SK-N-MC (cell line): ENCODE measurements around the gene RPS18.
A peak's percentile ranks its signal among the peaks of the same experiment; 100 is the strongest.
"Not testable (repeated sequence)": the region's sequence is repeated elsewhere in the genome, so short reads cannot be mapped to it uniquely, and the experiment has no call there.

ENCODE experiments used
- DNase-seq: peaks from one replicate; pipeline ENCODE4 v3.0.0-alpha.2; 2011; ENCODE audit warnings: low read depth, low spot score
- H3K27ac ChIP-seq: fragments of 200-600 bp; sonication (generic); 2 replicates; pipeline ENCODE4 v1.5.1; 2016; ENCODE audit warnings: mixed run types
- H3K36me3 ChIP-seq: fragments of 200-600 bp; sonication (generic); 2 replicates; pipeline ENCODE4 v1.6.1; 2017; ENCODE audit warnings: antibody characterized with exemption, low read length, mixed read lengths; ENCODE audit not compliant: insufficient read depth
- H3K4me3 ChIP-seq: fragments of 200-600 bp; sonication (generic); 2 replicates; pipeline ENCODE4 v1.5.1; 2016
- H3K9ac ChIP-seq: fragments of 200-600 bp; sonication (generic); 2 replicates; pipeline ENCODE4 v1.8.0; 2017; ENCODE audit warnings: mixed run types, mixed read lengths; ENCODE audit not compliant: insufficient read length
- H3K9me3 ChIP-seq: fragments of 200-600 bp; sonication (generic); 2 replicates; pipeline ENCODE4 v1.6.1; 2017; ENCODE audit warnings: low read depth, mild to moderate bottlenecking, antibody characterized with exemption, low read length, moderate library complexity, mixed read lengths
- EZH2 ChIP-seq: fragments of 200-600 bp; sonication (generic); IDR thresholded peaks from one replicate; pipeline ENCODE4 v1.6.1; 2017; ENCODE audit warnings: antibody characterized with exemption
- FOXP2 ChIP-seq: optimal IDR thresholded peaks from 2 replicates; pipeline ENCODE3; 2011; ENCODE audit warnings: mild to moderate bottlenecking, moderate library complexity; ENCODE audit not compliant: insufficient read depth; ENCODE audit errors: extremely low read length, control extremely low read depth
- POLR2AphosphoS5 ChIP-seq: IDR thresholded peaks from 2 replicates; pipeline ENCODE4 v1.6.1; 2012; ENCODE audit warnings: mild to moderate bottlenecking, low read depth, low read length, borderline replicate concordance

The RPS18 gene

DNA sequence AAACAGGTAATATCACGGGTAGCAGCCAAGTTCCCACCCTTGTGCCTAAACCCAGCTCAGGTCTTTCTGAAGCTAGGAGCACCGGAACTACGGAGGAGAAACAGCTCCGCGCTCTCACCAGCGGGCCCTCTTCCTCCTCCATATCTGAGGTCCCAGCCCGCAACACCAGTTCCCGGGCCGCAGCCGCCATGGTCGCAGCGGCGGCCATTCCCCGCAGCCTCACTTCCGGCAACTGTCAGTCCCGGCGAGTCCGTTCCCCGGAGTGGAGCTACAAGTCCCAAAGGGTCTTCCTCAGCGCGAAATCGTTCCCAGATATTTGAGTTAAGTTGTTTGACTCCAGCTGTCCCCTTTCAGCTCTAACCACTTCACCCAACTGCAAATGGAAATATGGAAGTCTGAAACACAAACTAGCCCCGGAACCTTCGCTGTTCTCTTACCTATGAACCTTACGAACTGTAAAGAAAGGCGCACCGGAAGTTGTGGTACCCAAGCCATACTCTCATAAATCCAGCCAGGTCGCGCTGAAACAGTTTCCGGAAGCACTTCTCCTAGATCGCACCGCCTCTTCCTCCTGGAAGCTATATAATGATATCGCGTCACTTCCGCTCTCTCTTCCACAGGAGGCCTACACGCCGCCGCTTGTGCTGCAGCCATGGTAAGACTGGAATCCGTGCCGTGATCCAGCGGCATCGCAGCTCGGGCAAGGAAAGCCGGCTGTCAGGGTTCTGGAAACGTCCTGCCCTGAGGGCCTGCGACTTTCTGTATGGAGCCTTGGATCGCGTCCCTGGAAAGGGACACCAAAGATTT lies at the start of gene RPS18, which contains the start of gene VPS52:
Gene RPS18, plus strand, starts transcription at position 608 of the 807 bp plus-strand sequence. Its CDS starts 45 bp downstream, at position 653.
Gene VPS52, minus strand, starts transcription at position 409 of the 807 bp plus-strand sequence. Its CDS starts 201 bp downstream, at position 208.
- H3K9ac ChIP-seq: peak within 1 kb of the TSS; percentile 99
- no peaks in the 10 kb centered on the region for H3K9me3 ChIP-seq
- peak within 1 kb of the TSS; percentile 99 for H3K4me3 ChIP-seq
- peaks cover 73% of the 10 kb centered on the region for H3K36me3 ChIP-seq
- DNase-seq: peak; percentile 100
- TF ChIP-seq EZH2: no peak
- peak; percentile 100 for TF ChIP-seq POLR2AphosphoS5
- TF ChIP-seq FOXP2: peak; percentile 20
- H3K27ac ChIP-seq: peak within 1 kb of the TSS; percentile 99

GRCh38 chr6:33226503-33227120 lies 45.3 kb upstream of the RPS18 start:
- not testable (repeated sequence) for H3K9me3 ChIP-seq, H3K9ac ChIP-seq, DNase-seq, H3K4me3 ChIP-seq, H3K27ac ChIP-seq, H3K36me3 ChIP-seq

DNA sequence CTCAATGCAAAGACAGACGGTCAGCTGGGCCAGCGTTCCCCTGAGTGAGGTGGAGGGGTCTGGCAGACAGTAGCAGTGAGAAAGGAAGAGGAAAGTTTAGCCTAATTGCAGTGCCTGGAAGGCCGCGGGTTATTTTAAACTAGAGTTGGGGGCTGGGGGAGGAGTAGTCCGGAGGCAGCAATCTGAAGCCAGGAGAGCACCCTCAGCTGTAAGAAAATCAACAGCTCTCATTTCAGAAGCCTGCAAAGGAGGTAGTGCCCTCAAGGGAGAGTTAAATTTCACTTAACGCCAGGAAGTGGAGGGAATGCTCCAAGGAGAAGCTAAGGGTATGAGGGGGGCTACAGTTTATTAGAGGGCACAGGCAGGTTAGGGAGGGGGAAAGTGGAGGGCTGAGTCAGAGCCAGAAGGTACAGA lies 36.6 kb upstream of the RPS18 start:
- Histone ChIP-seq H3K4me3 (peak overlapping the region; percentile 31), H3K9me3 (no peaks in the 10 kb centered on the region), H3K27ac (peak overlapping the region; percentile 69), H3K9ac (peak overlapping the region; percentile 24), H3K36me3 (no peaks in the 10 kb centered on the region)
- peak; percentile 12 for DNase-seq
- TF ChIP-seq FOXP2: no peak
- no peak for TF ChIP-seq EZH2
- no peak for TF ChIP-seq POLR2AphosphoS5

GRCh38 chr6:33236328-33236727 lies 35.5 kb upstream of the RPS18 start:
- H3K9me3 ChIP-seq: no peaks in the 10 kb centered on the region
- no peaks in the 10 kb centered on the region for H3K36me3 ChIP-seq
- no peak for DNase-seq
- H3K9ac ChIP-seq: no peak overlapping the region
- H3K4me3 ChIP-seq: no peak overlapping the region
- no peak overlapping the region for H3K27ac ChIP-seq
- no peak for TF ChIP-seq FOXP2
- no peak for TF ChIP-seq EZH2
- no peak for TF ChIP-seq POLR2AphosphoS5

DNA sequence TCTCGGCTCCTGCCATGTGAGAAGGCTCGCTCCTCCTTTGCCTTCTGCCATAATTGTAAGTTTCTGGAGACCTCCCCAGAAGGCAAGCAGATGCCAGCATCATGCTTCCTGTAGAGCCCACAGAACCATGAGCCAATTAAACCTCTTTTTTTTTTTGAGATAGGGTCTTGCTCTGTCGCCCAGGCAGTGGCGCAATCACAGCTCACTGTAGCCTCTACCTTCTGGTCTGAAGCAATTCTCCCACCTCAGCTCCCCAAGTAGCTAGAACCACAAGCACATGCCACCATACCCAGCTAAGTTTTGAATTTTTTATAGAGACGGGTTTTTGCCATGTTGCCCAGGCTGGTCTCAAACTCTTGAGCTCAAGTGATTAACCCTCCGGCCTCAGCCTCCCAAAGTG lies 35.0 kb upstream of the RPS18 start:
- Histone ChIP-seq H3K9me3 (no peaks in the 10 kb centered on the region), H3K9ac (no peak overlapping the region), H3K27ac (no peak overlapping the region), H3K4me3 (no peak overlapping the region), H3K36me3 (no peaks in the 10 kb centered on the region)
- no peak for DNase-seq
- TF ChIP-seq POLR2AphosphoS5 (no peak), FOXP2 (no peak), EZH2 (no peak)

GRCh38 chr6:33237741-33238140 lies 34.1 kb upstream of the RPS18 start:
- TF ChIP-seq EZH2 (no peak), POLR2AphosphoS5 (no peak), FOXP2 (no peak)
- H3K9ac ChIP-seq: no peak overlapping the region
- no peak overlapping the region for H3K4me3 ChIP-seq
- DNase-seq: no peak
- no peaks in the 10 kb centered on the region for H3K9me3 ChIP-seq
- H3K27ac ChIP-seq: no peak overlapping the region
- H3K36me3 ChIP-seq: no peaks in the 10 kb centered on the region

GRCh38 chr6:33241968-33242367 lies 29.9 kb upstream of the RPS18 start:
- Histone ChIP-seq H3K9ac (no peak overlapping the region), H3K9me3 (no peaks in the 10 kb centered on the region), H3K36me3 (no peaks in the 10 kb centered on the region), H3K27ac (no peak overlapping the region), H3K4me3 (no peak overlapping the region)
- no peak for DNase-seq
- no peak for TF ChIP-seq FOXP2
- no peak for TF ChIP-seq EZH2
- no peak for TF ChIP-seq POLR2AphosphoS5

GRCh38 chr6:33243476-33243875 lies 28.4 kb upstream of the RPS18 start:
- no peak overlapping the region for H3K4me3 ChIP-seq
- H3K27ac ChIP-seq: no peak overlapping the region
- TF ChIP-seq POLR2AphosphoS5 (no peak), EZH2 (no peak), FOXP2 (no peak)
- H3K36me3 ChIP-seq: no peaks in the 10 kb centered on the region
- DNase-seq: no peak
- no peak overlapping the region for H3K9ac ChIP-seq
- H3K9me3 ChIP-seq: no peaks in the 10 kb centered on the region
